HG03378 (cell line): Measurements from ENCODE around the gene PTPN22.
"Not testable (repeated sequence)": the region's sequence is repeated elsewhere in the genome, so short reads cannot be mapped to it uniquely, and the experiment has no call there.

Experiments used
- ATAC-seq: cut with Tn5 transposase; IDR thresholded peaks from one replicate; pipeline ENCODE4 v1.9.1; 2021; ENCODE audit warnings: mild to moderate bottlenecking, moderate library complexity; ENCODE audit not compliant: unreplicated experiment

Gene PTPN22

GRCh38 chr1:113854234-113854633 lies 17.3 kb downstream of the PTPN22 start:
- no peak for ATAC-seq

DNA sequence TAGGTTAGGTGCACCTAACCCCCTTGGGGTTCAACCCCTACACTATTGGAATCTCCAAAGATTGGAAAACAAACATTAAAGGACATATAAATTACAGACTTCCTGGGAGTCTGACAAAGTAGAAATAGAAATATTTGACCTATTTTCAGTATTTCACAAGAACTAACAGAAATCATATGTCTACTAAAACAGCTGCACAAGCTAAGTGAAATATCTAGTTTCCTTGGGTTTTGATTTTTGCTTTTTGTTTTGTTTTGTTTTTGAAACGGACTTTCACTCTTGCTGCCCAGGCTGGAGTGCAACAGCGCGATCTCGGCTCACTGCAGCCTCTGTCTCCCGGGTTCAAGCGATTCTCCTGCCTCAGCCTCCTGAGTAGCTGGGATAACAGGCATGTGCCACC lies 18.8 kb downstream of the PTPN22 start:
- ATAC-seq, result not testable (repeated sequence)

DNA sequence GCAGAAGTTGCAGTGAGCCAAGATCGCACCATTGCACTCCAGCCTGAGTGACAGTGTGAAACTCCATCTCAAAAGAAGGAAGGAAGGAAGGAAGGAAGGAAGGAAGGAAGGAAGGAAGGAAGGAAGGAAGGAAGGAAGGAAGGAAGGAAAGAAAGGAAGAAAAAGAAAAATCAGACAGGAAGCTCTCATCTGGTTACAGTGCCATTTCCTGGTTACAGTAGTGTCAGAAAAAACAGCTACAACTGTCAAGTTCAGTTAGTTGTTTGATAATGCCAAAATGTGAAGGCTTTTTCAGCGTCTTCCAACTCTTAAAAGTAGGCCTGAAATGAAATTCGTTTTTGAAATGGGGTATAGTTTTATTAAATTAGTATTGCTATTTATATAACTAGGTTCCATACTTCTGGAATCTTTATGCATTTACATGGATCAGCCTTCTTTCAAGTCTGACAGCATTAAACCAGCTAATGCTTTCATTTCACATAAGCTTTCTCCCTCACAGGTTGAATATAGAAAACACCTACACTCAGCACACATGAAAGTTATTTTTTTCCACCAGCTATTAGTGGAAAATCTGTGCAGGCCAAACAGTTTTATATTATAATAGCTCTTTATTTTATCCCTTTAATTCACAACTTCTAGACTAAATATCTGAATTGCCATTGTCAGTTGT lies 21.2 kb downstream of the PTPN22 start:
- ATAC-seq, result no peak

GRCh38 chr1:113849072-113849471 lies 22.4 kb downstream of the PTPN22 start:
- ATAC-seq, result no peak

- no peak for ATAC-seq
These were observed 25.0 kb downstream of the PTPN22 start for GRCh38 chr1:113846391-113847035.

DNA sequence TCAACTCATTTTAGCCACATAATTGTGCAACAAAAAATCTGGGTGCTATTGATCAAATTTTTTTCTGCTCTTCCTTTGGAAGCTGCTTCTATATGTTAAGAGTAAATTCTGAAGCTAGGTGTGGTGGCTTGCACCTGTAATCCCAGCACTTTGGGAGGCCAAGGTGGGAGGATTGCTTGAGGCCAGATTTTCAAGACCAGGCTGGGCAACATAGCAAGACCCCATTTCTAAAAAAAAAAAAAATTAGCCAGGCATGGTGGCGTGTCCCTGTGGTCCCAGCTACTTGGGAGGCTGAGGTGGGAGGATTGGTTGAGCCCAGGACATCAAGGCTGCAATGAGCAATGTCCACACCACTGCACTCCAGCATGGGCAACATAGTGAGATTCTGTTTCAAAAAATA lies 35.0 kb downstream of the PTPN22 start:
- no peak for ATAC-seq

- no peak for ATAC-seq
These were observed 35.7 kb downstream of the PTPN22 start for GRCh38 chr1:113835686-113836290.

DNA sequence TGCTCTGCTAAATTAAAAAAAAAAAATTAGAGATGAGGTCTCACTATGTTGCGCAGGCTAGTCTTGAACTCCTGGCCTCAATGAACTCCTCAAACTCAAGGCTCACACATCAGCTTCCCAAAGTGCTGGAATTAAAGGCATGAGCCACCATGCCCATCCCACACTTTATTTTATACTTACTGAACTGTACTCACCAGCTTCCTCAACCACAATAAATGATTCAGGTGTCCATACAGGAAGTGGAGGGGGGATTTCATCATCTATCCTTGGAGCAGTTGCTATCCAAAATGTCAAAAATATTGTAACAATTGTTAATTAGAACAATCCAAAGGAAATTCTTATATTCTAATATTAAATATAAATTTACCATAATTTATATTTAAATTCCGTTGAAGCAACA lies 36.8 kb downstream of the PTPN22 start:
- ATAC-seq, result no peak

DNA sequence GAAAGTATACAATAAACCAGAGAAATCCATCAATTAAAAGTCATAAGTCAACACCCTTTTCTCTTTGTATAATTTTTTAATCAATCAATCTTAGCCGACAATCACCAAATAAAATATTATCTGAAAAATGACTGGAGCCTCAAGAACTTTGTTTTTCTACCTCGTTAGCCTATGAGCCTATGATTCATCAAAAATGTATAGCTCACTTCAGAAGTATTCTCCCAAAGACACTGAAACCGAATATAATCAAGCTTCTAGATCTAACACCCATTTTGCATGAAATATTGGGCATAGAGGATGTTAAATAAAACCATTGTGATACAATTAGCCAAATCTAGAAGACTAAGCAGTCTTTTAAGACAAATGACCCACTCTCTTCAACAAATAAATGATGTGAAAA lies 41.5 kb downstream of the PTPN22 start:
- ATAC-seq, result no peak

DNA sequence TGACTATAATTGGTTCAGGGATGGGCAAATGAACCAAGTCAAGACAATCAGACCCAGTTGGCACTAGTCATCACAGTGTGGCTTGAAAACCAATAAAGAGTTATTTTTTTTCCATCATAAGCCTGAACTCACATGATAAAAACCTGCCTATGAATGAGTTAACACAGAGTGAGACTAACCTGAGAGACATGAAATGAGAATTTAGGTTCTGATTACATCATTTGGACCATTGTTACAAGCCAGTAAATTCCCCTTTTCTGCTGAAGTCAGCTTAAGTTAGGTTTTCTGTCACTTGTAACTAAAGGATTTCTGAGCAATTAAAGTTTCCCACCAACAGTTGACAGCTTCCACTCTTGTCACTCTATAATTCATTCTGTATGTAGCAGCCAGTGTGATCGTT lies 49.6 kb downstream of the PTPN22 start:
- no peak for ATAC-seq

DNA sequence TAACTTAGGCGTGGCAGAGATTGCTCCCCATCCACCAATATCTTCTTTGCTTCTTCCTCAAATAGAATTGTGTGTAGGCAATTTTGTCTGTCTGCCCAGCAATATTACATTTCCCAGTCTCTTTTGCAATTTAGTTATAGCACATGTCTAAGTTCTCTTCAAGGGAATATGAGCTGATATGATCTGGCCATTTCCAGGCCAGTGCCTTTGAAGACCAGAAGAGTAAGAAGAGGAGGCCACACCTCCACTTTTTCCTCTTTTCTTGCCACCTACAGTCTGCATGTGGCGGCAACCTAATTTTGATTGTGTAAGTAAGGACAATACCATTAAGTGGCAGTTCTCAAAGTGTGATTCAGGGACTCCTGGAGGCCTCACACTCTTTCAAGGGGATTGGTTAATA lies 52.9 kb downstream of the PTPN22 start:
- ATAC-seq, result no peak

- ATAC-seq, result no peak
These were observed 58.3 kb downstream of the PTPN22 start for GRCh38 chr1:113813218-113813617.

GRCh38 chr1:113812661-113813135 lies 58.8 kb downstream of the PTPN22 start:
- ATAC-seq, result no peak

DNA sequence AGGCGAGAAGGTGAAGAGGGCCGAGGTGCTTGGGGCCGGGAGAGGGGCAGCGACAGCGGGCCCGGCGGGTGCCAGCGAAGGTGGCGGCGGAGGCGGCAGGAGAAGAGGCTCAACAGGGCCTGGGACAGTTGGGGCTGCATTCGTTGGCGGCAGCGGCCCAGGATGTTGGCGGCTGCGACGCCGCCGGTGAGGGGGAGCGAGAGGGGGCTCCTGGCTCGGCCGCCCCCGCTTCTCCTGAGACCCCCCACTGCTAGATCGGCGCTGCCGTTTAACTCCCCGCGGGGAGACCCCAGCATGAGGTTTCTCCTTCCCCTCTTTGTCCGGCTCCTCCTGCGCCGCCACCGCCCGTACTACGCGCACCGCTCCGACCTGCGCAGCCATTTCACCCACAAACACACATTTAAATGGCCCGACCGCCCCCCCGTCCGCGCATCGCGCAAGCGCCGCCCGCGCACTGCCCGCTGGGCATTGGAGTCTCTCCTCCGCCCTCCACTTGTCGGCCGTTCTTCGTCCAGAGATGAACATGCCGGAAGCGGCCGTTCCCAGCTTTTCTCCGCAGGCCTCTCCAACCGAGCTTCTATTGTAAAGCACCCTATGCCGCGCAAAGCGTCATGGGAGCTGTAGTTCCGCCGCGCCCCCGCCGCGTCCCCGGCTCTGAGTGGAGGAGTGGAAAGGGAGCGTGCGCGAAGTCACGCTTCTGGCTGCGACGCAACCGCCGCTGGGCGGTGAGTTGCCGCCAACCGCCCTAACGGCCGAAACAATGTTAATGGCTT lies 59.4 kb downstream of the PTPN22 start, which contains the start of gene RSBN1:
Gene RSBN1, minus strand, starts transcription at position 589 of the 773 bp plus-strand sequence. Its CDS starts 64 bp downstream, at position 525.
- peak; percentile 94 for ATAC-seq

- no peak for ATAC-seq
These were observed 60.2 kb downstream of the PTPN22 start for GRCh38 chr1:113811156-113811887.

DNA sequence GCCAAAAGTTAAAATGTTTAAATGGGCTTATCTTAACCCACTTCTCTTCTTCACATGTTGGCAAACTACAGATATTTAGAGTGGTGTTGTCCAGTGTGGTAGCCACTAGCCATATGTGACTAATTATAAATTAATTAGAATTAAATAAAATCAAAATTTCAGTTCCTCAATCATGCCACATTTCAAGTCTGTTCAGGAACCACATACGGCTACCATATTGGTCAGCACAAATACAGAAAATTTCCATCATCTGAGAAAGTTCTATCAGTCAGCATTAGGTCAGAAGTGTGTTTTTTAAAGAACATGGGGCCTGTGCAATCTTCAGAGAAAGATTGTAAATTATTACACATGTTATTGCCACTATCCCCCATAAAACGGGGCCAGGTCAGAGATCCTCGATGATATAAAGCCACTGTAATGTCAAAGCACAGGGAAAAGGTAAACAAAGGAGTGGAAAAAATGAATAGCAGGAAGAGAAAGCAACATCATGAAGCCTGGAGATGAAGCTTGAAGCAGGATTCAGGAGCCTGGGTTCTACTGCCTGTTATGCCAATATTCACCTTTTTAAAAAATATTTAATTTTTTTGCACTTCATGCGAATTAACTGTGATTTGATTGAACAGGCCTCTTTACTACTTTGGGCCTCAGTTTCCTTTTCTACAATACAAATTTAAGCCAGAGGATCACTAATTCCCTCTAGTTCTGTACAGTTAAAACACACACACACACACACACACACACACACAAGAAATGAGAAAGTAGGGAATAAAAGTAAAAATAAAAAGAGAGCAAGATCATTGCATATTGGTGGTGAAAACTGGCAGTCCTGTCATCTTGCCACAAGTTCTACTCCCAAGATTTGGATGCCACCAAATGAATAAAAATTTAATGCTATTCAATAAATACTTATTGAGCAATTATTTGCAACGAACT lies 61.6 kb downstream of the PTPN22 start:
- ATAC-seq, result no peak

DNA sequence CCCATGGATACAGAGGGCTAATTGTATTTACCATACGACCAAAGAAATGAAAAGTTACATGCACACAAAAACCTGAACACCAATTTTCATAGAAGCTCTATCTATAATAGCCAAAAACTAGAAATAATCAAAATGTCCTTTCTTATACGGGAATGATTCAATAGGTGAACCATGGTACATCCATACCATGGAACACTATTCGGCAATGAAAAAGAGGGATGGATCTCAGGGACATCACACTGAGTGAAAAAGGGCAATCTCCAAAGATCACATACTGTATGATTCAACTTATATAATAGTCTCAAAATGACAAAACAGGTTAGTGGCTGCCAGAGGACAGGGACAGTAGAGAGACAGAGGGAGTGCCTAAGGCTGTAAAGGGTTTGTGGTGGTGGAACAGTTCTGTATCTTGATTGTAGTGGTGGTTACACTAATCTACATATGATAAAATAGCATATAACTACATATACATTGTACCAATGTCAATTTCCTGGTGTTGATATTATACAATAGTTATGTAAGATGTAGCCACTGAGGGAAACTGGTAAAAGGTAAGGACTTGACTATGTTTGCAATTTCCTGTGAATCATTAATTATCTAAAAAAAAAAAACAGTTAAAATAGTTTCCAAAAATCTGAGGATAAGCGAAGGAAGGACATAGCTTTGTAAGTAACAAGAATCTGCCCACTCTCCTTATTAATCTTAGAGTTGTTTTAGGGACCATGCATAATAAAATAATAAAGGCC lies 62.9 kb downstream of the PTPN22 start:
- ATAC-seq, result no peak

GRCh38 chr1:113805639-113806038 lies 65.9 kb downstream of the PTPN22 start:
- no peak for ATAC-seq

GRCh38 chr1:113805256-113805531 lies 66.3 kb downstream of the PTPN22 start:
- no peak for ATAC-seq
